ENCODE measurements around the gene ALKBH8.

ALKBH8 gene, protein sequence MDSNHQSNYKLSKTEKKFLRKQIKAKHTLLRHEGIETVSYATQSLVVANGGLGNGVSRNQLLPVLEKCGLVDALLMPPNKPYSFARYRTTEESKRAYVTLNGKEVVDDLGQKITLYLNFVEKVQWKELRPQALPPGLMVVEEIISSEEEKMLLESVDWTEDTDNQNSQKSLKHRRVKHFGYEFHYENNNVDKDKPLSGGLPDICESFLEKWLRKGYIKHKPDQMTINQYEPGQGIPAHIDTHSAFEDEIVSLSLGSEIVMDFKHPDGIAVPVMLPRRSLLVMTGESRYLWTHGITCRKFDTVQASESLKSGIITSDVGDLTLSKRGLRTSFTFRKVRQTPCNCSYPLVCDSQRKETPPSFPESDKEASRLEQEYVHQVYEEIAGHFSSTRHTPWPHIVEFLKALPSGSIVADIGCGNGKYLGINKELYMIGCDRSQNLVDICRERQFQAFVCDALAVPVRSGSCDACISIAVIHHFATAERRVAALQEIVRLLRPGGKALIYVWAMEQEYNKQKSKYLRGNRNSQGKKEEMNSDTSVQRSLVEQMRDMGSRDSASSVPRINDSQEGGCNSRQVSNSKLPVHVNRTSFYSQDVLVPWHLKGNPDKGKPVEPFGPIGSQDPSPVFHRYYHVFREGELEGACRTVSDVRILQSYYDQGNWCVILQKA

DNA sequence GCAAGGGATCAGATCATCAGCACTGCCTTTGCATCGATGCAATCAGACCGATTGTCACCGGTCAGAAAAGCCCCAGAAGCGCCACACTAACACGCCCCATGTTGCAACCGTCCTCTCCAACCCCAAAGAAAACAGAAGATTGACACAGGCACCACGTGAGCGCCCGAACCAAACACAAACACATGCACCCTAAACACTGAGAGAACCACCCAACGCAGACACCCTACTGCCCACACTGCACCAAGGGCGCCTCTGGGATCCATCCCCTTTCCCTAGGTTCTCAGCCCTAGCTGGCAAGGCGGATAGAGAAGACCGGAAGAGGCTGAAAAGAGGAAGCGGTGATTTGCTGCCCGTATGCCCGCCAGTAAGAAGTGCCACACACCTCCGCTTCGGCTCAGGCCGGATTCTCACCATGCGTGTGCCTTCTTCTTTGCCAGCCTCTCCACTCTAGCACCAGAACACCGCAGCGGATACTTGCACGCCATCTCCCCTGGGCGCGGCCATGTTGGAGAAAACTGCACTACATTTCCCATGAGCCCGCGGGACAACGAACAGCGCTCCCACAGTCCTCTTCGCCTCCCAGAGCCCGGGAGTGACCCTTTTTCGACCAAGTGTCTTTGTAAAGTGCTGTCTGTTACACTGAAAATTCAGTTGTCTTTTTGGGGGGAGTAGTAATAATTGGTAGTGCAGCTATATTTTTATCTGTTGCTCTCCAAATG, at the start of gene ALKBH8:
TSS of gene ALKBH8 (minus strand) at position 517 of the 719 bp plus-strand sequence. CDS start 4,842 bp downstream, outside the sequence.
- H3K4me1 ChIP-seq (ENCODE audit: insufficient read depth, insufficient read length) = no peaks in the 10 kb centered on the region
- no peaks in the 10 kb centered on the region for H3K9me3 ChIP-seq (ENCODE audit: insufficient read depth, low read length)
- H3K9ac ChIP-seq (ENCODE audit: insufficient read length, low read depth) = peak within 1 kb of the TSS; percentile 95
- no peaks in the 10 kb centered on the region for H3K36me3 ChIP-seq (ENCODE audit: insufficient read depth, insufficient read length, low read length)
- TF ChIP-seq YY1 (IDR thresholded peaks at IDR 0.05; ENCODE audit: insufficient read depth, insufficient read length) = peak; percentile 94
- no peak for TF ChIP-seq ZNF274 (IDR thresholded peaks at IDR 0.05; ENCODE audit: low read depth, low read length)
- H3K4me3 ChIP-seq (ENCODE audit: insufficient read length, low read depth) = peak within 1 kb of the TSS; percentile 94
- no peaks in the 10 kb centered on the region for H3K27me3 ChIP-seq (ENCODE audit: insufficient read depth, insufficient read length)
- DNase-seq (ENCODE audit: low read depth, low spot score) = peak; percentile 30

DNA sequence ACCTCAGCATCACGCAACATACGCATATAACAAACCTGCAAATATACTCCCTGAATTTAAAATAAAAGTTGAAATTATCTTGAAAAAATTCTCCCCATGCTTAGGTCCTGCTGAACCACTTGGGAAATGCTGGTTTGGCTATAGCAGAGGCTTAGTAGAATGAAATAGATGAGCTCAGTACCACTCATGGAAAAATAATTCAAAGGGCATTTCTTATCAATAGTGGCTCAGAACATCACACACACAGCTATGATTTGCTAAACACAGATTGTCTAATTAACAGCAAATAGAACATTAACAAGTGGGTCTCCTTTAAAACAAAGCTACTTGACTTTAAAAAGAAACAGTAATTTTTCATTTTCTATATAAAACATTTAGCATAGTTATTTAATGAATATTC, 46.9 kb upstream of the ALKBH8 start:
- H3K9me3 ChIP-seq (ENCODE audit: insufficient read depth, low read length) = no peaks in the 10 kb centered on the region
- H3K36me3 ChIP-seq (ENCODE audit: insufficient read depth, insufficient read length, low read length) = no peaks in the 10 kb centered on the region
- no peak overlapping the region for H3K9ac ChIP-seq (ENCODE audit: insufficient read length, low read depth)
- no peak overlapping the region for H3K4me3 ChIP-seq (ENCODE audit: insufficient read length, low read depth)
- TF ChIP-seq SUZ12 (IDR thresholded peaks at IDR 0.05; ENCODE audit: extremely low read depth, insufficient read depth, insufficient read length) = no peak
- no peak for TF ChIP-seq ZNF274 (IDR thresholded peaks at IDR 0.05; ENCODE audit: low read depth, low read length)
- no peak for TF ChIP-seq YY1 (IDR thresholded peaks at IDR 0.05; ENCODE audit: insufficient read depth, insufficient read length)
- H3K27me3 ChIP-seq (ENCODE audit: insufficient read depth, insufficient read length) = no peaks in the 10 kb centered on the region
- no peaks in the 10 kb centered on the region for H3K4me1 ChIP-seq (ENCODE audit: insufficient read depth, insufficient read length)
- DNase-seq (ENCODE audit: low read depth, low spot score) = no peak

DNA sequence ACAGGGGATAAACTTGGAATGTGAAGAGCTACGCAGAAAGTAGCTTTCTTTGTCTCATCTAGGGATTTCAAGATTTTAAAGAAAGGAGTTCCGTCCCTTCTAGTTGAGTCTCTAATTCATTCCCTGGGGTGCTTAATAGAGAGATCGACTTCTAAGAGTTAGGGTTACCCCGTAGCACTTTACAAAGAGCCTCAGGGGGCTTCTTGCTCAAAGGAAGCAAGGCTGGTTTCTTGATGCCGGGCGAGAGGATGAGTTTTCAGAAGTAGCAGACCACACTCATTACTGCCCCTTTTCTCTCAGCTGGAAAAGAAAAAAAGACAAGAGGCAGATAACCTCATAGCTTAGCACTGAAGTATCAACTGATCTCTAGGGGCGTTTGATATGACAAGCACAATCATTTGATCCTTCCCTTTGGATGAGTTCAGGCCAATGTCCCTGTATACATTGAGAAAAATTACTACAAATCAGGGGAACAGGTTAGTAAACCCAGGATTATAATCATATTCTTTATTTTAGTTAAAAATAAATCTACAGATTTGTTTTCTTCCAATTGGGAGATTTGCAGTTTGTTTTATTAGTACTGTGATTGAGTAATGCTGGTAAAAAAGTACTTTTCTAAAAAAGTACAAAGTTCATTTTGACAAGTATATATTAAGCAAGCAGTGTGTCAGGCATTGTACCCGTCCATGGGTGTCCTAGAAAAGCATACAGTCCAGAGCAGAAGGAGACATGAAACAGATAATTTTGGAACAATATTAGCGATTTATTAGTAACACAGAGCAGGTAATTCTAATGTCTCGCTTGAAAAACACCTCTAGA, 44.1 kb upstream of the ALKBH8 start:
- no peak for DNase-seq (ENCODE audit: low read depth, low spot score)
- TF ChIP-seq YY1 (IDR thresholded peaks at IDR 0.05; ENCODE audit: insufficient read depth, insufficient read length) = no peak
- no peak for TF ChIP-seq SUZ12 (IDR thresholded peaks at IDR 0.05; ENCODE audit: extremely low read depth, insufficient read depth, insufficient read length)
- no peak for TF ChIP-seq ZNF274 (IDR thresholded peaks at IDR 0.05; ENCODE audit: low read depth, low read length)
- Histone ChIP-seq H3K9me3 (ENCODE audit: insufficient read depth, low read length) (no peaks in the 10 kb centered on the region), H3K36me3 (ENCODE audit: insufficient read depth, insufficient read length, low read length) (no peaks in the 10 kb centered on the region), H3K9ac (ENCODE audit: insufficient read length, low read depth) (no peak overlapping the region), H3K4me3 (ENCODE audit: insufficient read length, low read depth) (no peak overlapping the region), H3K27me3 (ENCODE audit: insufficient read depth, insufficient read length) (no peaks in the 10 kb centered on the region), H3K4me1 (ENCODE audit: insufficient read depth, insufficient read length) (peaks cover 2% of the 10 kb centered on the region)

DNA sequence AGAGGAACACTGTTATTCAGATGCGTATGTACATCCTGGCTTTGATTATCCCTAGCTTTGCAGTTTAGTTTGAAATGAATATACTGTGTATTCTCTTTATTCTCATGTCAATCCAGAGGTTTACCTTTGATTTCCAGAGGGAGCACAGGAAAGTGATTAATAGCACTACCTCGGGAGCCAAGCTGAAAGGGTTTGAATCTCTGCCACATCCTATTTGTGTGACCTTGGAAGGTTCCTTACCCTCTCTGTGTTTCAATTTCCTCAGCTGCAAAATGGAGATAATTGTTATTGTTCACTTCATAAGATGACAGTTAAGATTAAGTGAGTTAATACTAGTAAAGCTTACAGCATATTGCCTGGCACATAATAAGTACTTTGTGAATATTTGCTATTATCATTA, 43.3 kb upstream of the ALKBH8 start:
- peaks cover 2% of the 10 kb centered on the region for H3K4me1 ChIP-seq (ENCODE audit: insufficient read depth, insufficient read length)
- H3K36me3 ChIP-seq (ENCODE audit: insufficient read depth, insufficient read length, low read length) = no peaks in the 10 kb centered on the region
- TF ChIP-seq YY1 (IDR thresholded peaks at IDR 0.05; ENCODE audit: insufficient read depth, insufficient read length) (no peak), SUZ12 (IDR thresholded peaks at IDR 0.05; ENCODE audit: extremely low read depth, insufficient read depth, insufficient read length) (no peak)
- no peak overlapping the region for H3K4me3 ChIP-seq (ENCODE audit: insufficient read length, low read depth)
- no peaks in the 10 kb centered on the region for H3K27me3 ChIP-seq (ENCODE audit: insufficient read depth, insufficient read length)
- no peaks in the 10 kb centered on the region for H3K9me3 ChIP-seq (ENCODE audit: insufficient read depth, low read length)
- no peak overlapping the region for H3K9ac ChIP-seq (ENCODE audit: insufficient read length, low read depth)
- no peak for DNase-seq (ENCODE audit: low read depth, low spot score)

DNA sequence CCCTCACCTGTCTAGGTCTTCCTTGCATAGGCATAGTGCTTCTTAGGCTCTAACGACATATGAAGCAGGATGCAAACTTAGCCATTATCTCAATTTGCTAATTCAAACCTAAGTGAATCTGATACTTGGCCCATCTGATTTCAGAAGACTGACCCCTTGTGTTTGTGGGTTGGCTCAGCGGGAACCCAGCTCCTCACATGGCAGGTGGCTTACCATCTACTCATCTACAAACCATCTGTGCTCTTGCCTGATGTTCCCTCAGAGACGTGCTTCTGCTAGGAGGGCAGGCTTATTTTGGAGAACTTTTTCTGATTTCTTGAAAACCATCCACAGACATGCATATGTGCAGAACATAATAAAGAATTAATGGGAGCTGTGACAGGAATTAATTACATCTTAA, 40.6 kb upstream of the ALKBH8 start:
- Histone ChIP-seq H3K4me1 (ENCODE audit: insufficient read depth, insufficient read length) (peaks cover 2% of the 10 kb centered on the region), H3K4me3 (ENCODE audit: insufficient read length, low read depth) (no peak overlapping the region), H3K27me3 (ENCODE audit: insufficient read depth, insufficient read length) (no peaks in the 10 kb centered on the region), H3K36me3 (ENCODE audit: insufficient read depth, insufficient read length, low read length) (no peaks in the 10 kb centered on the region), H3K9me3 (ENCODE audit: insufficient read depth, low read length) (no peaks in the 10 kb centered on the region), H3K9ac (ENCODE audit: insufficient read length, low read depth) (no peak overlapping the region)
- TF ChIP-seq ZNF274 (IDR thresholded peaks at IDR 0.05; ENCODE audit: low read depth, low read length) (no peak), SUZ12 (IDR thresholded peaks at IDR 0.05; ENCODE audit: extremely low read depth, insufficient read depth, insufficient read length) (no peak), YY1 (IDR thresholded peaks at IDR 0.05; ENCODE audit: insufficient read depth, insufficient read length) (no peak)
- DNase-seq (ENCODE audit: low read depth, low spot score) = no peak

DNA sequence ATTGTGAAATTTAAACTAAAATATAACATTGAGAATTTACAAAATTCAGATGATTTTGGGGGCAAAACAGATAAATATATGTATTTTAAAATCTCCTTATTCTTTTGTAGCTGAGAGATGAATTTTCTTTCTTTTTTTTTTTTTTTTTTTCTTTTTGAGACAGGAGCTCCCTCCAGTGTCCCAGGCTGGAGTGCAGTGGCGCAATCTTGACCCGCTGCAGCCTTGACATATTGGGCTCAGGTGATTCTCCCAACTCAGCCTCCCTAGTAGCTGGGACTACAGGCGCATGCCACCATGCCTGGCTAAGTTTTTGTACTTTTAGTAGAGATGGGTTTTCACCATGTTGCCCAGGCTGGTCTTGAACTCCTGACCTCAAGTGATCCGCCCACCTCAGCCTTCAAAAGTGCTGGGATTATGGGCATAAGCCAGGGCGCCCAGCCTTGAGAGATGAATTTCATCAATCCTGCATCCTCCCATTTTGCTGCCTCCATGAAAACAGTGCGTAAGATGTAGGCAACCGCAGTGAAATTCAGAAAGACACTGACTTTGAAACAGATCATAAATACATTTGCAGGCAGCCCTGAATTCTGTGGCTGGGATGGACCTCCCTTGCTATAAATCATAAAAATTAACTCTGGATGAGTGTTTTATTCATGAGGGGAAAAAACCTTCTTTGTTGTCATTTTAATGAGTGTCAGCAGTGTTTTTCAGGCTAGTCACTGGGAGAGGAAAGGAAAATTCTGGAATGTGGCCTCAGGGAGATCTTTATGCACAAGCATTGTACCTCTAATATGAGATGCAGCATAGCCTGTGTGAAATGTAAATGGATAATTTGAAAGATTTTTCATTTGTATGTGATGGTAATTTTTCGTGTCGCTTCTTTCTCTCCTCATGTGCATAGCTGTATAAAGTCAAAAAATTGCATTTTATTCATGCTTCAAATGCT, 39.8 kb upstream of the ALKBH8 start:
- TF ChIP-seq ZNF274 (IDR thresholded peaks at IDR 0.05; ENCODE audit: low read depth, low read length) (no peak), SUZ12 (IDR thresholded peaks at IDR 0.05; ENCODE audit: extremely low read depth, insufficient read depth, insufficient read length) (no peak), YY1 (IDR thresholded peaks at IDR 0.05; ENCODE audit: insufficient read depth, insufficient read length) (no peak)
- peaks cover 2% of the 10 kb centered on the region for H3K4me1 ChIP-seq (ENCODE audit: insufficient read depth, insufficient read length)
- DNase-seq (ENCODE audit: low read depth, low spot score) = no peak

More for the DNA sequence above, 39.8 kb upstream of the ALKBH8 start:
- Histone ChIP-seq H3K9me3 (ENCODE audit: insufficient read depth, low read length) (no peaks in the 10 kb centered on the region), H3K9ac (ENCODE audit: insufficient read length, low read depth) (no peak overlapping the region), H3K36me3 (ENCODE audit: insufficient read depth, insufficient read length, low read length) (no peaks in the 10 kb centered on the region), H3K4me3 (ENCODE audit: insufficient read length, low read depth) (no peak overlapping the region), H3K27me3 (ENCODE audit: insufficient read depth, insufficient read length) (no peaks in the 10 kb centered on the region)
